ENCODE results near the gene SLIT3.
"Not testable (repeated sequence)": the region's sequence is repeated elsewhere in the genome, so short reads cannot be mapped to it uniquely, and the experiment has no call there.

The SLIT3 gene

DNA sequence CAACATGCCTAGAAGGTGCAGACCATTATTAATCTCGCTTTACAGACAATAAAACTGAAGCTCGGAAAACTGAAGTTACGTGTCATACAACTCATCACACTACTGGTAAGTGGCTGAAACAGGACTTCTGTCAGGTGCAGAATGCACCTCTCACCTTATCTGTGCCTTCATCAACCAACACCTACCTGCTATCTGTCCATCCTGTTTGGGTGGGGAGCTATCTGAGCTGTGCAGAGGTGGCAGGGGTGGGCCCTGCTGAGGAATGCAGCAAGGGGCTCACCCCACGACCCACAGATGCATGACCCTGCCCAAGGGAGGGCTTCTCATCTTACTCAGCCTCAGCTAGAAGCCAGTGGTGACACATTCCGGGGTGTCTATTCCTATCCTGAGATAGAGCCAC, 81.6 kb downstream of the SLIT3 start:
- DNase-seq (ENCODE audit: low read depth), result no peak

GRCh38 chr5:169218861-169219260, 82.1 kb downstream of the SLIT3 start:
- no peak for DNase-seq (ENCODE audit: low read depth)

DNA sequence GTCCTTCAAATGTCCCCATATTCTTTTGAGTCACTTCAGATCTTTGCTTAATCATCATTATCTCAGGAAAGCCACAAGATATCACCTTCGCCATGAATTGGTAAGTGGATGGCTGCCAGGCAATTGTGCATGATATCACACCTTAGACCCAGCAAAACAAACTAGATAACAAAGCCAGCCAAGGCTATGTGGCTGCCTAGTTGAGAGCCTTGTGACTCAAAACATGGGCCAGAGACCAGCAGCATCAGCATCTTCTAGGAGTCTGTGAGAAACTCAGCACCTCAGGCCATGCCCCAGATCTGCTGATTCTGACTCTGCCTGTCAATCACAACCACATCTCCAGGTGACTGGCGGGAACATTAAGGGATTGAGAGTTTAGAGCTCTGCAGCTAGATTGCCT, 82.8 kb downstream of the SLIT3 start:
- no peak for DNase-seq (ENCODE audit: low read depth)

DNA sequence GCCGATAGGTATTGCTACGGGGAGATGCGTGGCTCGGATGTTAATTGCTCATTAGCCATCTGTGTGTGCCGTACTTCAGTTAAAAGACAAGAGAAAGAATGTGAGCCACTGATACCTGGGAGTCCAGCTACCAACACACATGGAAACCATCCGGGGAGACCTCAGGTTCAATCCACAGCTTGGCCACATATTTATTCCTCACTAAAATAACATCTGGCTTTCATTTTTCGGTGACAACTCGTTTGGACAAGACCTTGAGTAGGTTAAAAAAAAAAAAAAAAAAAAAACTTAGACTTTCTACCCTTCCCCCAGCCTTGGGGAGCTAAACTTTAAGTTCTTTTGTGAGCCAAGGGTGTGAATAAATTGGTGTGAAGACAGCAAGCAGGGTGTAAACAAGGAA, 84.1 kb downstream of the SLIT3 start:
- DNase-seq (ENCODE audit: low read depth), result no peak

GRCh38 chr5:169213479-169213878, 87.5 kb downstream of the SLIT3 start:
- no peak for DNase-seq (ENCODE audit: low read depth)

- not testable (repeated sequence) for DNase-seq (ENCODE audit: low read depth)
Observed at GRCh38 chr5:169211761-169212160, 89.2 kb downstream of the SLIT3 start.

- no peak for DNase-seq (ENCODE audit: low read depth)
Observed at GRCh38 chr5:169204788-169205400, 96.0 kb downstream of the SLIT3 start.

- DNase-seq (ENCODE audit: low read depth), result no peak
Observed at GRCh38 chr5:169202969-169203368, 98.0 kb downstream of the SLIT3 start.

DNA sequence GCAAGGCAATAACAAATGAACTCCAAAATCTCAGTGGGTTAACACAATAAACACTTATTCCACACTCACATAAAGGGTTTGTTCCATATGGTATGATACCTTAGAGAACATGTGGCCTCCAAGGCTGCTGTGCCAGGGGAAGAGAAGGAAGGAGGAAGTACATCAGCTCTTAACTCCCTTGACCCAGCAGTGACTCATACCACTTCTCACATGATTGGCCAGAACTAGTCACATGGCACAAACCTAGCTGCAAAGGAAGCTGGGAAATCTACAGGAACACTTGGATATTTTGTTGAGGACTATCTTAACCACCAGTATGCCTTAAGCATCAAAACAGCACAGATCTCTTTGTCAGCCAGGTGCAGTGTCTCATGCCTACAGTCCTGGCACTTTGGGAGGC, 99.3 kb downstream of the SLIT3 start:
- DNase-seq (ENCODE audit: low read depth), result no peak

GRCh38 chr5:169200125-169200778, 100.7 kb downstream of the SLIT3 start:
- DNase-seq (ENCODE audit: low read depth), result no peak

- no peak for DNase-seq (ENCODE audit: low read depth)
Observed at GRCh38 chr5:169197343-169197742, 103.6 kb downstream of the SLIT3 start.

DNA sequence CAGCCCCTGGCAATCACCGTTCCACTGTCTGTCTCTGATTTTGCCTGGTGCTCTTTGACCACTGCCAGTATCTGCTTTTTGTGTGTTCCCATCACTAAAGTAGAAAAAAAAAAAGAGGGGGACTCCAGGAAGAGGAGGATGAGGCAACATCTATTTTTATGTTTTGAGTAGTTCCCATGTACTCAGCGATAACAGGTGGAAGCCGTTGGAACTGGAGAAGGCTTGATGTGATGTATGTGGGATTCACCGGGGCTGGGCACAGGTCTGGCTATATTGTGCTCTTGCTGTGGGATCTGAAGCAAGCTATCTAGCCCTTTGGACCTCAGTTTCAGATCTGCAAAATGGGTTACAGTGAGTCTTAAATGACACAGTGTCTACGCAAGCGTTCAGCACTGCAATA, 104.9 kb downstream of the SLIT3 start:
- no peak for DNase-seq (ENCODE audit: low read depth)

- no peak for DNase-seq (ENCODE audit: low read depth)
Observed at GRCh38 chr5:169195601-169196000, 105.3 kb downstream of the SLIT3 start.

DNA sequence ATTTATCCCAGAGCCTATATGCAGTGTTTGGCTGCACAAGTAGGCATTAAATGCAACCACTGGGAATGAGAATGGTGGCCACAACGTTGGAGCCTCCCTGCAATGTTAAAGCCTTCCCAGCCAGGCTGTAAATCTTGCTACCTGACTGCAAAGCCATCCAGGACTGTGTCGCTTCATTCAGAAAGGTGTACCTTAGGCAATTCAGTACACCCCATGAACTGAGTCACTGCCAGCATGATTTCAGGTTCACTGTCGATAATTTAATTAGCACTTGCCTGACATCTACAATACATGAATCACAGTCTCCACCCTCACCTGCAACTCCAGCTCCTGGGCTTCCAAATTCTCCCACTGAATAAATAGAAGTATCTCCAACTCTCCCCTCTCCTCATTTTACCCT, 108.4 kb downstream of the SLIT3 start:
- DNase-seq (ENCODE audit: low read depth), result no peak

GRCh38 chr5:169190849-169191248, 110.1 kb downstream of the SLIT3 start:
- DNase-seq (ENCODE audit: low read depth), result no peak

DNA sequence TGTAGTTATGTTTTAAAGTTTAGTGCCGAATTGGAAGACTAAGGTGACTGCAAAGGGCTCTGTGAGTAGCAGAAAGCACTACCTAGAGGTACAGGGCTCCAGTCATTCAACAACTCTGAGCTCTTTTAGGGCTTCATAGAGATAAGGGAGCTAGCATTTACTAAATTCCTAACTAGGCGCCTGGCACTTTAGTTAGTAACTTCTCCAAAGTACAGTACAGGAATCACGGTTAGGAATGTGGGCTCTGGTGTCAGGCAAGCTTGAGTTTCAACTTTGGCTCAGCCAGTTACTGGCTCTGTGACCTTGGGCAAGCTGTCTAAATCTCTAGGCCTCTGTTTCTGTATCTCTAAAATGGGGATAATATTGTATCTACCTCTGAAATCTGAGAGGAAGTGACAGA, 115.3 kb downstream of the SLIT3 start:
- DNase-seq (ENCODE audit: low read depth), result no peak

DNA sequence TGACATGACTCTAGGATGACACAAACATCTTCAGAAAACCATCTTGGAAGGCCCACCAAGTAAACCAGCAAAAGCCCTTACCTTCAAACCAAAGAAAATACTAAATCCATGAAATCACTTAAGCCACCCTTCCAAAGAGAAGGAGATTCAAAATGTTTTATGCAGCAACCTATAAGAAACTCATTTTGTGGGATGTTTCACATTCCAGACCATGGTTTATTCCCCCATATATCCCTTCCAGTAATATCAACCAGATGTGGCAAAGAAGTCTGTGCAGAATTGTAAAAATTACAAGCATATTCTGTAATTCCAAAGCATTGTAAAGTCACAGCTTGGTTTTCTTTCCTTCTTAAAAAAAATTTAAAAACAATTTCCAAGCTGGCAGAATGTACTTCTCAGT, 117.4 kb downstream of the SLIT3 start:
- DNase-seq (ENCODE audit: low read depth), result no peak

GRCh38 chr5:169182797-169183196, 118.1 kb downstream of the SLIT3 start:
- DNase-seq (ENCODE audit: low read depth), result no peak

GRCh38 chr5:169181814-169182213, 119.1 kb downstream of the SLIT3 start:
- DNase-seq (ENCODE audit: low read depth), result no peak

DNA sequence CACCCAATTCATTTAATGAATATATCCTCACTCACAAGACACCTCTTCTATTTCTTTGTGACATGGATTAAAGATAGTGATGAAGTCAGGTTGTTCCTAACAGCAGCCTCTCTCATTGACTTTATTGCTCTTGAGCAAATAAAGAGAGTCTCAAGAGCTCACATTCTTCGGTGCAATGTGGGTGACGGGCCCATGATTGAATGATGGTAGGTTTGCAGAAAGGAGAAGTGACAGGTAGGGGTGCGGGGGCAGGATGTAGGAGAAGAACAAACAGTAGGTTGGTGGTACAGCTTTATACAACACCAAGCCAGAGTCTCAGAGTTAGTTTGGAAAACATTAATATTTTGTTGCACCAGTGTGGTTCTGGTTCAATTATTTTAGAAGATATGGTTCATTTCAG, 122.2 kb downstream of the SLIT3 start:
- no peak for DNase-seq (ENCODE audit: low read depth)

DNA sequence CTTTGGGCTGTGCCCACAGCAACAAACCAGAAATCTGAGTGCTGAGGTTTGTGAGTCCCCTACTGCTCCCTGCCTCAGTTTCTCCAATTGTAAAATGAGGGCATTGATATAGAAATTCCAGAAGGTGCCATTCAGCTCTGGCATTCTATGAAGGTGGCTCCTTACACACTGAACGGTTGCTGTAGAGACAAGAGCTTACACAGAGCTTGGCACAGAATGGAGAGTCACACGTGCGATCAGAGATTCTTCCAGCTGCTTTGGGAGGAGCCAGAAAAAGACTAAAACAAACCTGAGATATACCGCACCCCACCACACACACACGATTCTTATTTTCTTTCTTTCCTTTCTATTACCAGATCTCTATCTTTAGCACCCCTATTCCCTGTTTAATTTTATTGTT, 122.7 kb downstream of the SLIT3 start:
- no peak for DNase-seq (ENCODE audit: low read depth)

- DNase-seq (ENCODE audit: low read depth), result no peak
Observed at GRCh38 chr5:169176709-169177694, 123.9 kb downstream of the SLIT3 start.

DNA sequence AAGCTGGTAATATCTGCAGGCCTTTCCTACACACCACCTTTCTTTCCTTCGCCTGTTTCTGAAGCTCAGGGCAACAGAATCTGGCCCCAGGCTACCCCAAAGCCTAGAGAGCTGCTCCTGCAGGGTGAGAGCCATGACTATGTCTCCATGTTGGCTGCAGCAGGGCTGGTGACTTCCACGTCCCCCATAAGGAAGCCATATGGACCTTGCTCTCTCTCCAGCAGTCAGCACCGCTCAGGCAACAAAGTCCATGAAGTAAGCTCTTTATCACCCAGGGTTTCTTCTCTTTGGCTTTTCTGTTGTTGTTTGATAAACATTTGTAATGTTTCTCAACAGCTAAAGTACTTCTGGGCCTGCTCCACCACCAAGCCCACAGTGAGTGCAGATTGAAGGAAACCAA, 125.2 kb downstream of the SLIT3 start:
- no peak for DNase-seq (ENCODE audit: low read depth)

Data from stimulated activated CD4-positive, alpha-beta T cell treated with anti-CD3 and anti-CD28 coated beads, Interleukin-2, amount 100 ng/mL, for 4 hours (primary cell).